ENCODE data around the gene PTPRE. TPM values are rescaled to one million over a fixed set of nuclear protein-coding genes. Genes with fewer than 3 reads are reported as not detected.

The PTPRE gene
- total RNA-seq, 1 experiment from 2014 or later = 12.3 TPM

- no peak overlapping the region for H2AFZ ChIP-seq (ENCODE audit: low read depth, low read length, poor library complexity, severe bottlenecking)
- no peak for ATAC-seq
- POLR2A ChIA-PET = no interaction called here
These were observed 16.0 kb upstream of the PTPRE start for GRCh38 chr10:127890832-127891334.

More at GRCh38 chr10:127890832-127891334, 16.0 kb upstream of the PTPRE start:
- TF ChIP-seq ATF3 (IDR thresholded peaks at IDR 0.05) = no peak
- no peak for TF ChIP-seq MAX (IDR thresholded peaks at IDR 0.05)
- TF ChIP-seq CTCF (IDR thresholded peaks at IDR 0.05 in 2 of 3, conservative IDR thresholded peaks at IDR 0.05 in 1 of 3; ENCODE audit: borderline replicate concordance in 1 of 3, insufficient read depth in 1 of 3, low read depth in 2 of 3, low read length in 2 of 3) = no peak
- TF ChIP-seq SRF (IDR thresholded peaks at IDR 0.05; ENCODE audit: low read depth) = no peak
- no peak for TF ChIP-seq EZH2 (IDR thresholded peaks at IDR 0.05)
- no peak for TF ChIP-seq SIN3A (IDR thresholded peaks at IDR 0.05; ENCODE audit: low read depth)
- no peak for TF ChIP-seq ZFX (IDR thresholded peaks at IDR 0.05)
- no peak for TF ChIP-seq POLR2AphosphoS5 (IDR thresholded peaks at IDR 0.05; ENCODE audit: low read depth, low read length)
- TF ChIP-seq ELF1 (IDR thresholded peaks at IDR 0.05; ENCODE audit: borderline replicate concordance, low read depth) = no peak
- TF ChIP-seq EGR1 (IDR thresholded peaks at IDR 0.05; ENCODE audit: low read depth) = no peak
- TF ChIP-seq CBX3 (IDR thresholded peaks at IDR 0.05; ENCODE audit: low read depth) = no peak
- no peak for TF ChIP-seq CEBPB (IDR thresholded peaks at IDR 0.05; ENCODE audit: low read depth)
- Histone ChIP-seq H3K4me3 (replicated peaks in 1 of 2; ENCODE audit: low read depth in 1 of 2, low read length in 2 of 2) (no peak overlapping the region), H3K9me2 (ENCODE audit: insufficient read depth) (no peaks in the 10 kb centered on the region), H3K79me2 (ENCODE audit: insufficient read depth, low read length) (no peaks in the 10 kb centered on the region), H3K9ac (ENCODE audit: low read length) (no peak overlapping the region), H3K27me3 (ENCODE audit: insufficient read depth, low read length) (no peaks in the 10 kb centered on the region), H3K36me3 (ENCODE audit: control insufficient read depth in 1 of 2, insufficient read depth in 2 of 2, low read length in 2 of 2) (no peaks in the 10 kb centered on the region), H4K20me1 (ENCODE audit: insufficient read depth) (no peaks in the 10 kb centered on the region), H3K4me1 (ENCODE audit: control insufficient read depth in 1 of 2, insufficient read depth in 2 of 2, low read length in 2 of 2) (no peaks in the 10 kb centered on the region), H3K9me3 (ENCODE audit: control insufficient read depth in 1 of 2, insufficient read depth in 1 of 2, low read depth in 1 of 2, low read length in 2 of 2) (no peaks in the 10 kb centered on the region), H3K27ac (ENCODE audit: low read depth, low read length) (no peak overlapping the region), H3K4me2 (ENCODE audit: low read length) (no peak overlapping the region)
- RAD21 ChIA-PET (ENCODE audit: low non-redundant PET in 1 of 2, low total read pairs in 2 of 2, uncharacterized antibody in 2 of 2, unreplicated experiment in 2 of 2) = no interaction called here
- CTCF ChIA-PET = no interaction called here
- BruUV-seq (replicated peaks) = no TSS peak
- no peak for DNase-seq (ENCODE audit: low read depth, low spot score)
- intact Hi-C loops (cut with micrococcal nuclease) = no loop called here

Measured in HCT116 (cell line).